ENCODE data around the gene C1QTNF12.
"Not testable (repeated sequence)": the region's sequence is repeated elsewhere in the genome, so short reads cannot be mapped to it uniquely, and the experiment has no call there.

Gene C1QTNF12

DNA sequence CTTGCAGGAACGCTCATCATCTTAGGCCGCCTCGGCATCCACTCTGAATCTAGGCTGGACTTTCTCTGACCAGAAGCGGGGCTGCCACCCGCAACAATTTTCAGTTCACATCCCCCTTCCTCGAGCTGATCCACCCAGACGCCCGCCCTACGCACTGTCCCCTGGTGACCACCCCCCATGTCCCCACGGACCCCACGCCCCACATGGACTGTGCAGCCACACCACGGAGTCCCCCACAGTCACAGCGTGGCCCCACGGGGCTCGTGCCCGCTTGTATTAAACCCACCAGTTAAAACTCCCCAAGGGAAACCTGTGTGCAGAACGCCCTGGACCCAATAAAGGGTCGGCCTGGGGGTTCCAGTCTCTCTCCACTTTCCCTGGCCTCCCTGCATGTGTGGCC, 13.0 kb upstream of the C1QTNF12 start:
- DNase-seq (ENCODE audit: low read depth) = no peak

GRCh38 chr1:1259119-1259488, 12.6 kb upstream of the C1QTNF12 start:
- no peak for DNase-seq (ENCODE audit: low read depth)

GRCh38 chr1:1256956-1257871, 10.7 kb upstream of the C1QTNF12 start:
- DNase-seq (ENCODE audit: low read depth) = no peak

- DNase-seq (ENCODE audit: low read depth) = no peak
Measured at GRCh38 chr1:1255611-1256010, 9.1 kb upstream of the C1QTNF12 start.

DNA sequence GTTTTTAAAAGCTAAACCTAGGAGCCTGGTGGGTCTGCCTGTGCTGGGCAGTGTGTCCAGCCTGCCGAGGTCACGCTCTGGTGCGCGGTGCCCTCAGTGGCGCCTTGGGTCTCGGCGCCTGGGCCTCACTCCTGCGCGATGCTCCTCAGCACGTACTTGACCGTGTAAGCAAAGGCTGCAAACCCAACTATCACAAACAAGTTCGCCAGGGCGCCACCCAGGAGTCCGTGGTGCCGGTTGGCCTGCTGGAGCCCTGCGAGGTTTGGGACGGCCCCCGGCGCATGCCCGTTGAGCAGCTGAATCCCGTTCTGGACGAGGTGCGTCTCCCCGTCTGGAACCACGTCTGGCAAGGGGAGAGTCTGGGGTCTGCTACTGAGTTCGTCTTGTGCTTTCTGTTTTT, 8.6 kb upstream of the C1QTNF12 start:
- no peak for DNase-seq (ENCODE audit: low read depth)

DNA sequence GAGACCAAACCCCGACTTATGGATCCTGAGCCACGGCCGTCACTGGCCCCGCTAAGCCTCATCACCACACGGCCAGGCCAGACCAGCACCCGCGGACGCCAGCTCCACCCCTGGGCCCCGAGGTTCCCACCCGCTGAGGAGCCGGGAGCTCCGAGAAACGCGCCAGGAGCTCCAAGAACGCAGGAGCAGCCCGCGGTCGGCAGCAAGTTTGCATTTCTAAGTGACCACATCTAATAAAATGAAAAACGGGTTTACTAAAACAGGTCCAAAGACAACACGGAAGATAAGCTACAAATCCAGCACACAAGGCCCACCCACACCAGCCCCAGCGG, 8.1 kb upstream of the C1QTNF12 start:
- no peak for DNase-seq (ENCODE audit: low read depth)

GRCh38 chr1:1253972-1254666, 7.6 kb upstream of the C1QTNF12 start:
- no peak for DNase-seq (ENCODE audit: low read depth)

DNA sequence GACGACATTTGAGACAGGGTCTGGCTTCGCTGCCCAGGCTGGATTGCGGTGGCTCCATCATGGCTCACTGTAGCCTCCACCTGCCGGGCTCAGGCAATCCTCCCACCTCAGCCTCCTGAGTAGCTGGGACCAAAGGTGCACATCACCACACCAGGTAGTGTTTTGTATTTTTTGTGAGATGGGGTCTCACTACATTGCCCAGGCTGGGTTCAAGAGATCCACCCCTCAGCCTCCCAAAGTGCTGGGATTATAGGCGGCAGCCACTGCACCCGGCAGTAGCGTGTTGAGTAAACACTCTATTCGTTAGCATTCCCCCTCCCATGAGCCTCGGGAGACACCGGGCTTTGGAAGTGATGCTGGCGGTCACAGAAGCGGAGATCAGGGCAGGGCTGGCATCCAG, 6.8 kb upstream of the C1QTNF12 start:
- no peak for DNase-seq (ENCODE audit: low read depth)

DNA sequence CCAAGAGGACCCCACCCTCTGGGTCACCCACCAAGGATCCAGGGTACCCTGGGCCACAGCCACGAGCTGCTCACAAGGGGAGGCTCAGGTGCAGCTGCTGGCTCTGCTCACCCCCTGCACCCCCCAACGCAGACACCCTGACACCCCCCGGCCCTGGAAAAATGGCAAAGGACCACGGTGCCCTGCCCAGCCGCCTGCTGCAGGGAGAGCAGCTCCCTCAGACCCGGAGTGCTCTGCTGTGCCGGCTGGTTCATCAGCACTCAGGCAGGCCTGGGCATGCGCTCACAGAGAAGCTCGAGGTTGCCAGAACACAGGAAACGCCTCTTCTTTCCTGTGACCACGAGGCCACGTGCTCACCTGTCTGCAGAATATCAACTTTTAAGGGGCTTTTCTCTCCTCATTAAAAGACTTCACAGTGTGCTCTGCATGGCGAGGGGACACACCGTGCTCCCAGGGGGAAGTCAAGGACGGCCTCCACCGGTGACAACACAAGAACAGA, 4.3 kb upstream of the C1QTNF12 start:
- DNase-seq (ENCODE audit: low read depth) = peak; percentile 67

- not testable (repeated sequence) for DNase-seq (ENCODE audit: low read depth)
Measured at GRCh38 chr1:1248009-1248913, 1.7 kb upstream of the C1QTNF12 start.

GRCh38 chr1:1247341-1247913, 905 bp upstream of the C1QTNF12 start:
- DNase-seq (ENCODE audit: low read depth) = no peak

DNA sequence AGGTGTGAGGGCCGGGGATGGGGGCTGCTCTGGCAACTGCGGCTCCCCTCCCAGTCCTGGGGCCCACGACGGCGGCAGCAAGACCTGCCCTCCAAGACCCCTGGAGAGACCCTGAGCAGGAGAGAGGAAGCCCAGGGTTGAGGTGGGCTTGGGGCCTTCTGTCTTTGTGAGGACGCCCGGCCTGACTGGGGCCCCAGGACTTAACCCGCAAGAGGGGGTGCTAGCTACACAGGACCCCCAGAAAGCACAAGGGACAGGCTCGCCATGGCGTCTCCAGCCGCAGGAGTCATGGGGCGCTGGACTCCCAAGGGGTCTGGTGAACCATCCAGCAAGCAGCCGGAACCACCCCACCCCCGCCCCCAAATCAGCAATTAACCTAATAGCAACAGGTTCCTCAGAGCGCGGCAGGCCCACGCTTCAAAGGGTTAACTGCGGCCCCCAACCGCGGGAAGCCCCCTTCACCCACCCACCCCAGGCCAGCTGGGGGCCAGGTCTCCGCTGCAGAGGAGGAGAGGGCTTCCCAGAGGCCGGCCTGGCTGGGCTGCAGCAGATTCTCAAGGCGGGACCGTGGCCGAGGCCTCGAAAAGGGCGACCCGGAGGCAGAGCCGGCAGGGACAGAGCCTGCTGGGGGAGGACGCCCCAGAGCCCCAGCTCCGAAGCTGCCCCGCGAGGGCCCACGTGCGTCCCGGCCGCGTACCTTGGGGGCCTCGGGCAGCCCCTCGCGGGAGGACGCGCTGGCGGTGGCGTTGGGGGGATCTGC, 525 bp downstream of the C1QTNF12 start:
- DNase-seq (ENCODE audit: low read depth) = no peak

DNA sequence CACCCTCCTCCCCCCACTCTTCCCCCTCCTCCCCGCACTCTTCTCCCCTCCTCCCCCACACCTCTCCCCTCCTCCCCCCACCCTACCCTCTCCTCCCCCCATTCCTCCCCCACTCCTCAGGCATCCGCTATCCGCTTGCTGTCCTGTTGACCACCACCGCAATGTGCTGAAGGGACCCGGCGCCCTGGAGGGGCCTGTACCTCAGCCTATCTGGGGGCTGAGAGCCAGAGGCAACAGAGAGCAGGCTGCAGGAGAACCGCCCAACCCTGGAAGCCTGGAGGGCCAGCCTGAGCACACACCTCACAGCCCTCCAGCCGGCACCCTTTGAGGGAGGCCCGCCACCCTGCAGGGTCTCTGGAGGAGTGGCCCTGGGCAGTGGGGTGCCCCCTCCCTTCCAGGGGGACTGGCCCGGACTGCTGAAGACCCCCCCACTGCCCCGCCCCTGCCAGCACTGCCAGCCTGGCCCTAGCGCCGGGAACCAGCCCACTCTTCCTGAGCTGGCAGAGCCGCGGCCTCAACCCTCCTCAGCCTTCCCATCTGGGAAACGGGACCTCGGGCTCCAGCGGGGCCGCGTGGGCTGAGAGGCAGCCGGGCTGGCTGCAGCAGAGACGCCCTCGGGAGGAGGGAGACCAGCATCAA, 1.2 kb downstream of the C1QTNF12 start:
- DNase-seq (ENCODE audit: low read depth) = no peak

DNA sequence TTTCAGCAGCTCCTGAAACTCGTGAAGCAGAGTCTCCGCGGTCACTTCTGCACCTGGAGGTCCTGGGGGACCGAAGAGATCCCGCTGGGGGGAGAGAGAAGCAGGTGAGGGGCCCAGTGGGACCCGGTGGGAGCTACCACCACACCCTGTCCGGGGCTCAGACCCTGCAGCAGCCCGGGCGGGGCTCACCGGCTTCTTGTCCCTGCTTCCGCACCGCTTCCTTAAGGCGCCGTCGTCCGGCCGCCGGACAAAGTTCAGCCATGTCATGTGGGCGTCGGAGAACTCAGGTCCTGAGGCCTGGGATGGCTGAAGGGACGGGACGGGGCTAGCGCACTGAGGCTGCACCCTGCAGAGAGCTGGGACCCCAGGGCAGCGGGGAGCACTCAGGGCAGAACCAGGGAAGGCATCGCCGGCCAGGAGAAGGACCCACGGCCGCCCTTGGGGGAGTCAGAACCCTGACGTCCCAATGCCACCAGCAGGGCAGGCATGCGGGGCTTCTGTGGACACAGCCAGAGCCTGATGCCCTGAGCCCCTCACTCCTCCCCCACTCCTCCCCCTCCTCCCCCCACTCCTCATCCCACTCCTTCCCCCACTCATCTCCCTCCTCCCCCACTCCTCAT, 2.2 kb downstream of the C1QTNF12 start:
- DNase-seq (ENCODE audit: low read depth) = no peak

- DNase-seq (ENCODE audit: low read depth) = no peak
Measured at GRCh38 chr1:1243807-1244191, 2.7 kb downstream of the C1QTNF12 start.

- no peak for DNase-seq (ENCODE audit: low read depth)
Measured at GRCh38 chr1:1243266-1243660, 3.3 kb downstream of the C1QTNF12 start.

GRCh38 chr1:1242461-1243265, 3.9 kb downstream of the C1QTNF12 start:
- no peak for DNase-seq (ENCODE audit: low read depth)

DNA sequence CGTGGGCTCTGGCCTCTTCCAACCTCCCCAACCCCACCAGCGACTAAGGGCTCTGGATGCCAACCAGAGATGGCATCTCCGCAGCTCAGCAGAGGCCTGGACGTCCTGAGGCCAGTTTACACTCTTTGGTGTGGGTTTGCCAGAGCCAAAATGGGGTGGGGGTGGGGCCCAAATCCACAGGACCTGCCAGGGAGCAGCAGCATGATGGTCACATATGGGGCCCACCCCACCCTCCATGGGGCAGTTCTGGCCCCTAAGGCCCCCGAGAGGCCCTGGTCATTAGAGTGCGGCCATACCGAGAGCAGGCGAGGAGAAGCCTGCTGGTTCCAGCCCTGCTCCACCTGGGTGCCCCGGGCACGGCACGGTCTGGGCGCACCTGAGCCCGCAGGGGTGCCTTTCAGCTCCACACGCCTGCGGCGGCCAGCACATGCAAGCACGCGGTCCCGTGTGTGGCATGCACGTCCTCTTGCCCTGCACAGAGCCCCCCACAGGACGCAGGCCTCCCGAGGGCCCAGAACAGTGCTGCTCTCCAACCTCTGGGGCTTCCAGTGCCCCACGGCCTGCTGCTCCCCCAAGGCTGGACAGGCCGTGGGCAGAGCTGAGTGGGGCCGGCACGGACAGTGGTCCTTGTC, 4.8 kb downstream of the C1QTNF12 start:
- no peak for DNase-seq (ENCODE audit: low read depth)

All from T follicular helper cell (primary cell).